Vagina (tissue), 2 donors: ENCODE measurements around the gene SOCS1. TPM values are rescaled to one million over a fixed set of nuclear protein-coding genes. Genes with fewer than 3 reads are reported as not detected.

Experiments used
- DNase-seq, 2 donors: peaks; one replicate each; pipeline ENCODE4 v3.0.0-alpha.2; 2017; ENCODE audit errors: extremely low spot score in 2 of 2
- H3K27ac ChIP-seq: fragments of 200-600 bp; sonication (generic); one replicate; pipeline ENCODE4 v1.5.1; 2019
- H3K27me3 ChIP-seq: fragments of 200-600 bp; sonication (generic); one replicate; pipeline ENCODE4 v1.5.1; 2019
- H3K36me3 ChIP-seq, 2 donors: fragments of 200-600 bp; sonication (generic); one replicate each; pipeline ENCODE4 v1.5.1; 2017 to 2019
- H3K4me1 ChIP-seq: fragments of 200-600 bp; sonication (generic); one replicate; pipeline ENCODE4 v1.5.1; 2019
- H3K4me3 ChIP-seq, 2 donors: fragments of 200-600 bp; sonication (generic); 1 replicate in 1 of 2; 2 replicates in 1 of 2; pipeline ENCODE4 v1.5.1; 2016 to 2019
- H3K9me3 ChIP-seq: fragments of 200-600 bp; sonication (generic); one replicate; pipeline ENCODE4 v1.5.1; 2019
- POLR2A ChIP-seq, 2 donors: fragments of 450-650 bp; IDR thresholded peaks; one replicate each; pipeline ENCODE4 v1.6.1; 2017; ENCODE audit warnings: antibody characterized with exemption in 2 of 2, mild to moderate bottlenecking in 2 of 2, moderate library complexity in 2 of 2
- POLR2AphosphoS5 ChIP-seq, 2 donors: sonication (generic); formaldehyde crosslinking; IDR thresholded peaks; one replicate each; pipeline ENCODE4 v1.9.0; 2017; ENCODE audit warnings: antibody characterized with exemption in 2 of 2, mild to moderate bottlenecking in 2 of 2, low read depth in 1 of 2; ENCODE audit not compliant: insufficient read depth in 1 of 2
- intact Hi-C: fragments of 100-400 bp; cut with DNase I; formaldehyde crosslinking; loops from one replicate; pipeline ENCODE4 v1.15.1; 2023
- total RNA-seq: library from RNA; depleted of rRNA; stranded (reverse); fragments of >200 nt; gene quantifications from one replicate; pipeline ENCODE4 v1.2.3, GENCODE V29; 2016
- TF ChIP-seq, protein P1 (sequence below), 3 experiments: fragments of 450-650 bp in 2 of 3; fragments of 200-600 bp in 1 of 3; sonication (generic) in 1 of 3; IDR thresholded peaks; one replicate each; pipeline ENCODE4 v1.5.1; 2017 to 2019; ENCODE audit warnings: antibody characterized with exemption in 3 of 3, mild to moderate bottlenecking in 2 of 3, moderate library complexity in 2 of 3

Gene SOCS1
- total RNA-seq, 1 donor from 2014 or later, result 22.1 TPM

DNA sequence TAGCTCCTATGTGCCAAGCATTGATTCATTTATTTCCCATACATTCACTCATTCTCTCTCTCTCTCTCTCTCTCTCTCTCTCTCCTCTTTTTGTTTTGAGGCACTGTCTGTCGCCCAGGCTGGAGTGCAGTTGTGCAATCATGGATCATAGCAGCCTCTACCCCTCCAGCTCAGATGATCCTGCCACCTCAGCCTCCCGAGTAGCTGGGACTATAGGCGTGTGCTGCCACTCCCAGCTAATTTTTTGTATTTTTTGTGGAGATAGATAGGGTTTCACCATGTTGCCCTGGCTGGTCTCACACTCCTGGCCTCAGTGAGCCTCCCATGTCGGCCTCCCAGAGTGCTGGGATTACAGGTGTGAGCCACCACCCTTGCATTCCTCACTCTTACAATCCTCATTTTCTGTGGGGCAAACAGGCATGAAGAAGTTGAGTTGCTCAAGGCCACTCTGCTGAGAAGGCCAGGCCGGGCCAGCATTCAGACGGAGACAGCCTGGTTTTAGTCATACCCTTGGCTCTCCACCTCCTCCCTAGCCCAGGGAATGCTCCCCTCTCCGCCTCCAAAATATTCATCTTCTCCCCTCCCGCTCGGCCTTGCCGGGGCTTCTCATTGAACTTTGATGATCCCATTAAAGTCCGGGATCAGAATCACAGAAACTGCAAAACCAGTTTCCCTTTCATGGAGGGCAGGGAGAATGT is 21.0 kb upstream of the SOCS1 start:
- Histone ChIP-seq H3K4me1 (no peaks in the 10 kb centered on the region), H3K36me3 (no peaks in the 10 kb centered on the region), H3K27ac (no peak overlapping the region), H3K4me3 (no peak overlapping the region), H3K9me3 (no peaks in the 10 kb centered on the region), H3K27me3 (no peaks in the 10 kb centered on the region)
- intact Hi-C loops, result no loop called here
- TF ChIP-seq, protein P1, sequence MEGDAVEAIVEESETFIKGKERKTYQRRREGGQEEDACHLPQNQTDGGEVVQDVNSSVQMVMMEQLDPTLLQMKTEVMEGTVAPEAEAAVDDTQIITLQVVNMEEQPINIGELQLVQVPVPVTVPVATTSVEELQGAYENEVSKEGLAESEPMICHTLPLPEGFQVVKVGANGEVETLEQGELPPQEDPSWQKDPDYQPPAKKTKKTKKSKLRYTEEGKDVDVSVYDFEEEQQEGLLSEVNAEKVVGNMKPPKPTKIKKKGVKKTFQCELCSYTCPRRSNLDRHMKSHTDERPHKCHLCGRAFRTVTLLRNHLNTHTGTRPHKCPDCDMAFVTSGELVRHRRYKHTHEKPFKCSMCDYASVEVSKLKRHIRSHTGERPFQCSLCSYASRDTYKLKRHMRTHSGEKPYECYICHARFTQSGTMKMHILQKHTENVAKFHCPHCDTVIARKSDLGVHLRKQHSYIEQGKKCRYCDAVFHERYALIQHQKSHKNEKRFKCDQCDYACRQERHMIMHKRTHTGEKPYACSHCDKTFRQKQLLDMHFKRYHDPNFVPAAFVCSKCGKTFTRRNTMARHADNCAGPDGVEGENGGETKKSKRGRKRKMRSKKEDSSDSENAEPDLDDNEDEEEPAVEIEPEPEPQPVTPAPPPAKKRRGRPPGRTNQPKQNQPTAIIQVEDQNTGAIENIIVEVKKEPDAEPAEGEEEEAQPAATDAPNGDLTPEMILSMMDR (IDR thresholded peaks at IDR 0.05), result no peak
- TF ChIP-seq POLR2A (IDR thresholded peaks at IDR 0.05) (no peak), POLR2AphosphoS5 (IDR thresholded peaks at IDR 0.05; ENCODE audit: insufficient read depth in 1 of 2, low read depth in 1 of 2) (no peak)
- DNase-seq, result no peak

DNA sequence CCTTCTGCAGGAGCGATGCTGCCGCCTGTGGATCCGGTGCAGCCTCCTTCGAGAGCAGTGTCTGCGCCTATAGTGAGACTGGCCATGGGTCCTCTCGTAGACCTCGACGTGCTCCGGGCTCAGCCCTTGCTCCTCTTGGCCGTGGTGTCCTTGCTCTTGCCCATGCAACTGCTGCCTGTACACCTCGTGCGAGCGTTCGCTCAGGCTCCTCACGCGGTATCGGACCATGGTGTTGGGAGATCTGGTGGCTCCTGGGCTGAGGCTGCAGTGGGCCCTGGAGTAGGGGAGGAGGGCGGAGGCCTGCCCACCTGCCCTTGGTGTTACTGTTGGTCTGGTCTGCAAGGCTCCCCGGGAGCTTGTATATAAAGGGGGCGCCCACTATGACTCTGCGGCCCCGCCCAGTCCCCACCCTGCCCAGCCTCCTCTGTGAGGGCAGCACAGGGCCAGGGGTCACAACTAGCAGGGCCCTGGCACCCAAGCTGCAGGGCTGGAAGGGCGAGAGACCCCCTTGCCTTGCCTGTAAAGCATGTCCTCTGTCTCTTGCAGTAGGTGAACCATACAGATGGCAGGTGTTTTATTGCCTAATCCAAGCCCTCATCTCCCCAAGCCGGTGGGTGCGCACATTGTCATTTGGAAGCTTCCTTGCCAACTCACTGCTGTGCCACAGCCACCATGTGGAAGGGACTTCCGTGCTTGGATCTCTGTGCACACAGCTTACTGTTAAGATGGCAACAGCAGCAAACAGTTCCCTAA is 20.3 kb upstream of the SOCS1 start, which contains the start of gene PRM2:
PRM2 (minus strand) TSS at position 338 of the 753 bp plus-strand sequence; CDS start at position 228, 110 bp downstream.
- Histone ChIP-seq H3K36me3 (no peaks in the 10 kb centered on the region), H3K4me3 (no peak within 1 kb of the TSS), H3K27me3 (no peaks in the 10 kb centered on the region), H3K27ac (no peak within 1 kb of the TSS), H3K4me1 (no peaks in the 10 kb centered on the region), H3K9me3 (no peaks in the 10 kb centered on the region)
- DNase-seq, result no peak
- intact Hi-C loops, result no loop called here
- TF ChIP-seq POLR2A (IDR thresholded peaks at IDR 0.05) (no peak), POLR2AphosphoS5 (IDR thresholded peaks at IDR 0.05; ENCODE audit: insufficient read depth in 1 of 2, low read depth in 1 of 2) (no peak)
- TF ChIP-seq, protein P1 (IDR thresholded peaks at IDR 0.05), result no peak

DNA sequence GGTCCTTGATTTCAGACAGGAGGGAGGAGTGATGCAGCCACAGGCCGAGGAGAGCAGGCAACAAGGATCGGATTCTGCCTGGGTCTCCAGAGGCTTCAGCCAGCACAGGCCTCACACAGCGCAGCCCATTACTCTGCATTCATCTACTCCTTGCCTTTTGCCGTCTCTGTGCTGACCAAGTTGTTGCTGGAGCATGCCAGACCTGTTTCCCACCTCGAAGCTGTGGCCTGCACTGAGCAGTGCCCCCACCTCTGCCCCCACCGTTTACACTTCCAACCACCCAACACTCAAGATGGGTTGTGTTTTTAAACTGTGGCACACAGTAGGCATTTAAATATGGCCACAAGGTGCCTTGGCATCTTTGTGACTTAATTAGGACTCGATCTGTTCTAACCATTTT is 19.0 kb upstream of the SOCS1 start:
- no peaks in the 10 kb centered on the region for H3K4me1 ChIP-seq
- intact Hi-C loops, result no loop called here
- TF ChIP-seq, protein P1 (IDR thresholded peaks at IDR 0.05), result no peak
- no peak for TF ChIP-seq POLR2AphosphoS5 (IDR thresholded peaks at IDR 0.05; ENCODE audit: insufficient read depth in 1 of 2, low read depth in 1 of 2)
- TF ChIP-seq POLR2A (IDR thresholded peaks at IDR 0.05), result no peak

DNA sequence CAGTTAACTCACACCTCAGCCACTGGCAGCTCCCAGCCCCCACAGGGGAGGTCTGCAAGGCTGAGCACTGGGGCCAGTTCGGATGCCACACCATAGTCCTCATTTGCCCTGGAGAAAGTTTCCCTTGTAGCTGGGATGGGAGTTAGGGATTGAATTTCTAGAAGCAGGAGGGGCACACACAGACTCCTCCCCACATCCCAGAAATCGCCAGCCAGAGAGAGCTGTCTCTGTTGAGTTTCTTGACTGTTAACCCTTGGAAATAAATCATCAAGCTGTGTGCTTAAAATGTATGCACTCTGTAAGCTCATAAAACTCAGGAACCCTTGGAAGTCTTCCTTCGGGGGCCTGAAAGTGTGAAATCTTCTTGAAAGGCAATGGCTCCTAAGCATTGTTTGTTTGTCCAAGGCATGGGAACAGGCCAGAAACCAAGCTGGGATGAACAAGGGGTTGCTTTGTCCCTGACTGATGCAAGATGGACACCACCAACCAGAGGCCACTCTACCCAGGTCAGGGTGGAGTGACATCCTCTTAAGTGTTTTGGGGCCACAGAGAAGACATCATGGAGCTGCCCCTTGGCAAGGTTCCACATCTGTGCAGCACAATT is 17.8 kb upstream of the SOCS1 start:
- no peaks in the 10 kb centered on the region for H3K27me3 ChIP-seq
- TF ChIP-seq POLR2AphosphoS5 (IDR thresholded peaks at IDR 0.05; ENCODE audit: insufficient read depth in 1 of 2, low read depth in 1 of 2), result no peak
- TF ChIP-seq POLR2A (IDR thresholded peaks at IDR 0.05), result no peak
- TF ChIP-seq, protein P1 (IDR thresholded peaks at IDR 0.05), result no peak
- no peaks in the 10 kb centered on the region for H3K4me1 ChIP-seq
- intact Hi-C loops, result no loop called here
- DNase-seq, result no peak
- no peaks in the 10 kb centered on the region for H3K9me3 ChIP-seq
- H3K36me3 ChIP-seq, result no peaks in the 10 kb centered on the region
- no peak overlapping the region for H3K27ac ChIP-seq
- H3K4me3 ChIP-seq, result no peak overlapping the region

More for the DNA sequence above, 19.0 kb upstream of the SOCS1 start:
- H3K27me3 ChIP-seq, result no peaks in the 10 kb centered on the region
- H3K4me3 ChIP-seq, result no peak overlapping the region
- H3K36me3 ChIP-seq, result no peaks in the 10 kb centered on the region
- H3K27ac ChIP-seq, result no peak overlapping the region
- no peaks in the 10 kb centered on the region for H3K9me3 ChIP-seq
- DNase-seq, result no peak
